ENCODE results near the gene CELSR3.

- TF ChIP-seq POLR2AphosphoS5 (IDR thresholded peaks at IDR 0.05): no peak
- no peak for TF ChIP-seq CTCF (IDR thresholded peaks at IDR 0.05)
- TF ChIP-seq POLR2A (IDR thresholded peaks at IDR 0.05): no peak
- no peak for TF ChIP-seq EP300 (IDR thresholded peaks at IDR 0.05)
Measured at GRCh38 chr3:48641396-48641795, 21.3 kb downstream of the CELSR3 start.
